ENCODE results near the gene TTC21A.

GRCh38 chr3:39118079-39118478 is 10.6 kb downstream of the TTC21A start:
- TF ChIP-seq EZH2 (IDR thresholded peaks at IDR 0.05; ENCODE audit: borderline replicate concordance) (no peak), CTCF (IDR thresholded peaks at IDR 0.05; ENCODE audit: poor library complexity) (no peak)

All from hepatocyte (in vitro differentiated cells).